Measurements from ENCODE around the gene EDEM3.
A peak's percentile ranks its signal among the peaks of the same experiment; 100 is the strongest.
"Not testable (repeated sequence)": the region's sequence is repeated elsewhere in the genome, so short reads cannot be mapped to it uniquely, and the experiment has no call there.

The EDEM3 gene, protein sequence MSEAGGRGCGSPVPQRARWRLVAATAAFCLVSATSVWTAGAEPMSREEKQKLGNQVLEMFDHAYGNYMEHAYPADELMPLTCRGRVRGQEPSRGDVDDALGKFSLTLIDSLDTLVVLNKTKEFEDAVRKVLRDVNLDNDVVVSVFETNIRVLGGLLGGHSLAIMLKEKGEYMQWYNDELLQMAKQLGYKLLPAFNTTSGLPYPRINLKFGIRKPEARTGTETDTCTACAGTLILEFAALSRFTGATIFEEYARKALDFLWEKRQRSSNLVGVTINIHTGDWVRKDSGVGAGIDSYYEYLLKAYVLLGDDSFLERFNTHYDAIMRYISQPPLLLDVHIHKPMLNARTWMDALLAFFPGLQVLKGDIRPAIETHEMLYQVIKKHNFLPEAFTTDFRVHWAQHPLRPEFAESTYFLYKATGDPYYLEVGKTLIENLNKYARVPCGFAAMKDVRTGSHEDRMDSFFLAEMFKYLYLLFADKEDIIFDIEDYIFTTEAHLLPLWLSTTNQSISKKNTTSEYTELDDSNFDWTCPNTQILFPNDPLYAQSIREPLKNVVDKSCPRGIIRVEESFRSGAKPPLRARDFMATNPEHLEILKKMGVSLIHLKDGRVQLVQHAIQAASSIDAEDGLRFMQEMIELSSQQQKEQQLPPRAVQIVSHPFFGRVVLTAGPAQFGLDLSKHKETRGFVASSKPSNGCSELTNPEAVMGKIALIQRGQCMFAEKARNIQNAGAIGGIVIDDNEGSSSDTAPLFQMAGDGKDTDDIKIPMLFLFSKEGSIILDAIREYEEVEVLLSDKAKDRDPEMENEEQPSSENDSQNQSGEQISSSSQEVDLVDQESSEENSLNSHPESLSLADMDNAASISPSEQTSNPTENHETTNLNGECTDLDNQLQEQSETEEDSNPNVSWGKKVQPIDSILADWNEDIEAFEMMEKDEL

DNA sequence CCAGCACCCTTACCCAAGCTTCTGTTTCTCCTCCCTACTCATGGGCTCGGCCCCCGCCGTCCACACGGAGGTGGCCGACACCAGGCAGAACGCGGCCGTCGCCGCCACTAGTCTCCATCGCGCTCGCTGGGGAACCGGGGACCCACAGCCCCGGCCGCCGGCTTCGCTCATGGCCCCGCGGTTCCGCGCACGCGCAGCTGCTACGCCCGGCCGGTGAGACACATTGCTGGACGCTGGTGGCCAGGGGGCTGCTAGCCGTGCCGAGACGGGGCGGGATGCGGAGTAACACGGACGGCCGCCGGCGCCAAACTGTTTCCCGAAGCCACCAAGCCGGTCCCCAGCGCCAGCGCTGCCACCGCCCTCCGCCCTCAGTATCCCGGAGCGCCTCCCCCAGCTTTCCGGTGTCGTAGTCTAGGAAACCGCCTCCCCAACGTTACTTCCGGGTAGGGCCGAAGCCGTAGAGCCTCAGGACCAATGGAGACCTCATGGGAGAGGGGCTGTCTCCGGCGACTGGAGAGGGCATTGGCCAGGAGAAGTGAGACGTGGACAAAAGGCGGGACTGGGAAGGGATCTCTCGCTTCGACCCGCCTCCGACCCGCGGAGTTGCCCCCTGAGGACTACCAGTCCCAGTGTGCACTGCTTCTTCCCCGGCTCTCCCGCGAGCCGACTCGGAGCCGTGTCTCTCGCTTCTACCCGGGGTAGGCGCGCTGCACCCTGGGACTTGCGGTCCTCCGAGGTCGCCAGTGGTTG lies at the start of gene EDEM3:
Gene EDEM3, minus strand, starts transcription at position 383 of the 750 bp plus-strand sequence. Its CDS starts 212 bp downstream, at position 171.
- peaks cover 28% of the 10 kb centered on the region for H3K4me1 Mint-ChIP-seq
- H3K27me3 Mint-ChIP-seq, result peaks cover 15% of the 10 kb centered on the region
- peak; percentile 93 for ATAC-seq
- DNase-seq, result peak; percentile 96 to 99
- H3K27ac Mint-ChIP-seq, result peak within 1 kb of the TSS; percentile 95 to 99
- H3K4me3 Mint-ChIP-seq, result peak within 1 kb of the TSS; percentile 88 to 99
- H3K9me3 Mint-ChIP-seq, result no peaks in the 10 kb centered on the region

DNA sequence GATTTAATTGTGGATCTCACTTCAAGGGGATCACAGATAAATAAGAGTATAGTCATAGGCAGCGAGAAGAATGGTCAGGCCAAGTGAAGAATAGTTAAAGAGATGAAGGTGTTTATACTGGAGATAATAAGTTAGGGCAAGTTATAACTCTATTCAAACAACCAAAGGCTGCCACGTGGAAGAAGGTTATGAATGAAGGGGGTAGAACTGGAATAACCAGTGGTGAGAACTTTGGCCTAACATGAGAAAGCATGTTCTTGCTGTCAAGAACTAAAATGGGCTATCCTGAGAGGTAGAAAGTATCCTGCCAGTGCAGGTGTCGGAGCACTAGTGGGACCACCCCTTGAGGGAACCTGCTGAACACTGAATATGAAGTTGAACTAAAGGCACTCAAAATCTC lies 49.6 kb upstream of the EDEM3 start:
- ATAC-seq, result no peak
- no peaks in the 10 kb centered on the region for H3K9me3 Mint-ChIP-seq
- no peak for DNase-seq
- peaks cover 8% of the 10 kb centered on the region for H3K4me1 Mint-ChIP-seq
- H3K27me3 Mint-ChIP-seq, result no peaks in the 10 kb centered on the region
- H3K27ac Mint-ChIP-seq, result no peak overlapping the region
- H3K4me3 Mint-ChIP-seq, result no peak overlapping the region

DNA sequence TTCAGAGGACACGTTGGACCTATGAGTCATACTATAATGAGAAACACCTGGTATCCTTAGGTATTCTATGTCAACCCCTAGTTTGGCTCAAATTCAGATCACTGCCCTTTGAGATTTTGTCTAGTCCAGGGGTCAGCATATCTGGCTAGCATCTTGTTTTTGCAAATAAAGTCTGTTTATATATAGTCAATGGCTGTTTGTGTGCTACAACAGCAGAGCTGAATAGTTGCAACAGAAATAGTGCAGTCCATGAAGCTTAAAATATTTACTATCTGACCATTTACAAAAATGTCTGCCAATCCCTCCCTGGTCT lies 48.5 kb upstream of the EDEM3 start:
- Mint-ChIP-seq H3K9me3 (no peaks in the 10 kb centered on the region), H3K27ac (no peak overlapping the region), H3K27me3 (no peaks in the 10 kb centered on the region), H3K4me3 (no peak overlapping the region), H3K4me1 (peaks cover 8% of the 10 kb centered on the region)
- no peak for ATAC-seq
- no peak for DNase-seq

DNA sequence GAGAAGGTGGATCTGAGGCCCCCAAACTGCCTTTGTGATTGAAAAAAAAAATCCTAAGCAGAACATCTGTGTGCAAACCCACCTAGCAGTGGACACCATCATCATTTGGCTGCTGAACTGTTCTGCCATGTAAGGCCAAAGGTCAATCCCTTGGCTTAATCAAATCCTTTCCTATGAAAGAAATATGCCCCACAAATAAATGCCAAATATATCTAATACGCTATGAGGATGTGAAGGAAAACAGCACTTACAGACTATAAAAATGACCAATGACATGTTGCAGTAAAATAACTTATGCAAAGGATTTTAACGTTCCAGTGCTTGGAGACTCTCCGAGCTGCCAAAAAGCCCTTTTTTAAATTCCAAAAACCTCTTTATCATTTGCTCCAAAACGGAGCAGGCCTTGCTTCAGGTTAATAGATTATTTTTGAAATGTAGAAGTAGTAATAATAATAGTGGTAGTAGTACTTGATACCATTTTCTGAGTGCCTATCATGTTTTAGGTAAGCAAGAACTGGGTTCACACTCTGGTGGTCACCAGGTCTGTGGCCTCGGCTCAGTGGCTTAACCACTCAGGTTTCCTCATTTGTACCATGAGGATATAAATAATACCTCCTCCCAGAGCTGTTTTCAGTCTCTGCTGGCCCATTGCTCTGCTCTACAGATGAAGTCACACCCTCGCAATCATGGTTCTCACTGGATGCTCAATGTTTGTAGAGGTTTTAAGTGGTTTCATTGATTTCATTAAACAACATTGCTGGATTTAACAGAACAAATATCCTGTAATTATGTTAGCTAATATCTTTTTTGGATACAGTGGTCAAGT lies 47.9 kb upstream of the EDEM3 start:
- DNase-seq, result no peak
- Mint-ChIP-seq H3K4me3 (no peak overlapping the region), H3K9me3 (no peaks in the 10 kb centered on the region), H3K27ac (peak overlapping the region in 1 of 2 donors; percentile 7), H3K27me3 (no peaks in the 10 kb centered on the region), H3K4me1 (peaks cover 8% of the 10 kb centered on the region)
- ATAC-seq, result no peak

DNA sequence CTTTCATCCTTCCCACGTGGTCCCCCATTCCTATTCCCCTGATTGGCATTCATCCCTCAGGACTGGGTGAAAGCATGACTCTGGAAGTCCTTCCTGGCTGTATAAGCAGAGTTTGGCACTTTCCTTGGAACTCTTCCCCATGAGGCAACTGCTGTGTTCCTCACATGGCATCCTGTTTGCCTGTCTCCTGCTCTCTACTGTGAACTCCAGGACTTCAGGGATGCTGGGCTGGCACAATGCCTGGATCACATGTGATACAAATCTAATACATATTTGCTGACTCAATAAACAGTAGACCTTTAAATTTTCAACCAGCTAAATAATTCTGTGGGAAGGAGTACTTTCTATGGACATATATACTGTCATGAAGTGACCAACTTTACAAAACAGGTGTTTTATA lies 46.8 kb upstream of the EDEM3 start:
- ATAC-seq (no peak), DNase-seq (no peak)
- H3K4me3 Mint-ChIP-seq, result no peak overlapping the region
- no peaks in the 10 kb centered on the region for H3K27me3 Mint-ChIP-seq
- no peak overlapping the region for H3K27ac Mint-ChIP-seq
- peaks cover 8% of the 10 kb centered on the region for H3K4me1 Mint-ChIP-seq
- H3K9me3 Mint-ChIP-seq, result no peaks in the 10 kb centered on the region

DNA sequence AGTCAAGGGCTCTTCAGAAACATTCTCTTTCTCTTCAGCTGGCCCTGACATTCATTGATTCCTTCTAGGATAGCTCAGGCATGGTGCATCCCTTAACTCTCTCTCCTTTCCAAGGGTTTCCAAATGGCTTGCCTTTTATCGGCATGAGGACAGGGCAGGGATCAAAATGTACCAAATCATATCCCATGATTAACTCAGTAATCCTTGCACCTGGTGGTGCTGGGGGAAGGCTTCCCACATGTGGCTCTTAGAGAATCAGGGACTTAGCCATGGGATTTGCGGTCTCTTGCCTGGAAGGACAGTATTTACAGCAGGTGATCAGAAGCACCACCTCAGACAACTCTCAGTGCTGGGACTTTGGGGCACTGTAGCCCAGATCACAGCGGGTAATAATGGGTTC lies 46.2 kb upstream of the EDEM3 start:
- Mint-ChIP-seq H3K4me3 (no peak overlapping the region), H3K4me1 (peaks cover 6% of the 10 kb centered on the region), H3K27me3 (no peaks in the 10 kb centered on the region), H3K9me3 (no peaks in the 10 kb centered on the region), H3K27ac (peak overlapping the region in 1 of 2 donors; percentile 66)
- ATAC-seq, result no peak
- no peak for DNase-seq

DNA sequence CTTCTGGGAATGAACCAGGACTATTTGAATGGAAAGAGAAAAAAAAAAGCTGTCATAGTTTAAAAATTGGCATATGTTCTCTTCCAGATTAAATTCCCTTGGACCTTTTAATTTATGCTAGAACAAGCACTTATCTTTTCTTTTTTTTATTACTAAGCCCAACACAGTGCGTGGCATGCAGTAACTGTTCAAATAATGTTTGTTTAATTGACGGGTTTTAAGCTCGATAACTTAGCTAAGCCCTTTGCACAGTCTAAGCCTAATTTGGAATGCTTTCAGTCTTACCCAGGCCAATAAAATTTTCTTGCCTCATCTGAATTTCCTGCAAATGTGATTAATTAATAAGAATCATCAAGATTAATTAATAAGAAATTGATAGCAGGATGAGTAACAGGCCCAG lies 39.3 kb upstream of the EDEM3 start:
- ATAC-seq (no peak), DNase-seq (no peak)
- peaks cover 0 to 4% of the 10 kb centered on the region in 2 donors for H3K9me3 Mint-ChIP-seq
- H3K4me3 Mint-ChIP-seq, result no peak overlapping the region
- no peak overlapping the region for H3K27ac Mint-ChIP-seq
- no peaks in the 10 kb centered on the region for H3K27me3 Mint-ChIP-seq
- H3K4me1 Mint-ChIP-seq, result peaks cover 16% of the 10 kb centered on the region

DNA sequence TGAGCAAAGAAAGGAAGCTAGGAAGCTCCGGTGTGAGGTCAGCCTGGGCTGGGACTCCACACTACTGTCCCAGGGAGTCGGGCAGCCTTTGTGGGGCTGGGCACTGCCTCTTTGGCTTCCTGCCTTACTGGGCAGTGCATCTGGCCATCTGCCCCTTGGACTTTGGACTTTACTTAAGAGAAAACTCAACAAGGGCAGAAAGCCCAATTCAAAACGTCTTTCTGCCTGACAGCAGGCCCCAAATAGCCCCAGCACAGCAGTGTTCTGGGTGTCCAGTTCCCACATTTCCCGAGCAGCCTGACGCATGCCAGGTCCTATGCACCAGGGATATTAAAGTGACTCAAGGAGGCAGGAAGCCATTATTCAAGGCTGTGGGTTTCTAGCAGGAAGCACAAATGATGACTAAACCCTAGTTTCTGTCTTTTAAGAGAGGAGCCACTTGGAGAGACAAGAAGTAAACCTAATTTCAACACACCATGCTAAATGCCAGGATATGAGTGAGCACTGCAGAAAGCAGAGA lies 37.9 kb upstream of the EDEM3 start:
- ATAC-seq (peak; percentile 81), DNase-seq (no peak)
- Mint-ChIP-seq H3K27me3 (no peaks in the 10 kb centered on the region), H3K4me1 (peaks cover 16% of the 10 kb centered on the region), H3K27ac (peak overlapping the region; percentile 47 to 86), H3K4me3 (peak overlapping the region in 1 of 2 donors; percentile 20), H3K9me3 (peaks cover 0 to 4% of the 10 kb centered on the region in 2 donors)

DNA sequence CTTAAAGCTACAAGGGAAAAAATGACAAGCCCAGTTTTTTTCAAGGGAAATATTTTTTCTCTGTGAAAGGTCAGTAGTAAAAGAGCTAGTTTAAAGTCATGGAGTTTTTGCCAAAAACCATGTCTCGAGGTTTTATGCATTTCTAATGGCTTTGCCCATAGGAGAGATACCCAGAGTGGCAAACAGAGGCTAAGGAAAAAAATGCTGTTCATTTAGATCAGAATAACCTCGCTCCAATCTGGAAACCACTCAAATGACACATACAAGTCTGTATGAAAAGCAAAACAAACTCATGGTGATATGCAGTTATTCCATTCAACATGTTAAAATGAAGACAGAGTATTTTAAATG lies 36.9 kb upstream of the EDEM3 start:
- no peak for ATAC-seq
- H3K9me3 Mint-ChIP-seq, result peaks cover 0 to 4% of the 10 kb centered on the region in 2 donors
- H3K27me3 Mint-ChIP-seq, result no peaks in the 10 kb centered on the region
- no peak overlapping the region for H3K27ac Mint-ChIP-seq
- peaks cover 16% of the 10 kb centered on the region for H3K4me1 Mint-ChIP-seq
- no peak overlapping the region for H3K4me3 Mint-ChIP-seq
- DNase-seq, result no peak

DNA sequence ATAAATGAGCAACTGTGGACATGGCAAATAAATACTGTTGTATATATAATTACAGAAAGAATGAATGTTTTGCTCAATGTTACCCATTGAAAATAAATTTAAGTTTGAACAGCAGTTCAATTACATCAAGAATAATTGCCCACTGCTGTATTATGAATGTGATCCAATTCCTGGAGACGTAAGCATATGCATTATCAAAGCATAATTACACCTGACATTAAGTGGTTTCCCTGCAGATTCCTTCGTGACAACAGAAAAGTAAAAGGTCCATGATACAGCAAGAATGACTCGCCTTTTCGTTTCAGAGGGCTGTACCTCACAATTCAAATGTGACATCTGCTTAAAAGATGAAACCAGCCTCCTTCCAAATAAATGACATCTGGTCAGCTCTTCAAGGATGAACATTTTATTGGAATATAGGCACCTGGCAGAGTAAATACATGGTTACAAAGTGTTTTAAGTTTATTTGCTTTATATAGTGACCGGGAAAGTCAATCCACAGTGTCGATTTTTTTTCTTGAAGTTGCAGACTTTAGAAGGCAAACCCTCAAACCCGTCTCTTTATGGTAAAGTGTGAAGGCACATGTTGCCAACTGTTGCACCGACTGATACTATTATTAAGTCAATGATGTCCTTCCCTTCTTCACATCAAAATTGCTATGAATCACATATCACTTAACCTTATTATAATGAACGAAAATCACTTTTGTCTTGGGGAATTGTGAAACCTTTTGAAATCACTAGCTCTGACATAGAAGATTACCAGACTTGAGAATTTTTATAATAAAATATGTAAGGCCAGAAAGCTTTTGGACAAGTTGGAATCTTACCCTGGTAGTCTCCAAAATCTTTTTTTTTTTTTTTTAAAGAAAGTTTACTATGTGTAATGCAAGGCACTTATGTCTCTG lies 36.2 kb upstream of the EDEM3 start:
- no peaks in the 10 kb centered on the region for H3K27me3 Mint-ChIP-seq
- DNase-seq, result no peak
- peaks cover 0 to 4% of the 10 kb centered on the region in 2 donors for H3K9me3 Mint-ChIP-seq
- H3K27ac Mint-ChIP-seq, result no peak overlapping the region
- H3K4me1 Mint-ChIP-seq, result peaks cover 16% of the 10 kb centered on the region
- H3K4me3 Mint-ChIP-seq, result no peak overlapping the region
- ATAC-seq, result no peak

DNA sequence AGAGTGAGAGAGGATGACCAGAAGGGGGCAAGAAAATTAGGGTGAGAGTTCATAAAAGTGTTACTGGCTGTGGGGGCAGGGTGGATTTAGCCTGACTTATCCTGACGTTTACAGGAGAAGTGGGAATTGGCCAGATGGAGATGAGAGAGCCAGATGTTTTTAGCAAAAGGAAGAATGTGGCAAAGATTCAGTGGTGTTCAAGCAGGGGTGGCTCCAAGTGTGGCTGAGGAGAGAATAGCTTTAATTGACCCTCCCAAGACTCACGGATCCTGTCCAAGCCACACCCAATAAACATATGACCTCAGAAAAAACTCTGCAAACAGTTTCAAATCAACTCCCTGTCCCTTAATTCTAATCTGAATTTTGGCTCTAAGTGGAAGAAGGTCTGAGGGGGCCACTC lies 35.2 kb upstream of the EDEM3 start:
- DNase-seq (no peak), ATAC-seq (no peak)
- Mint-ChIP-seq H3K4me3 (no peak overlapping the region), H3K9me3 (peaks cover 6 to 11% of the 10 kb centered on the region in 2 donors), H3K27me3 (no peaks in the 10 kb centered on the region), H3K4me1 (peaks cover 16% of the 10 kb centered on the region), H3K27ac (no peak overlapping the region)

DNA sequence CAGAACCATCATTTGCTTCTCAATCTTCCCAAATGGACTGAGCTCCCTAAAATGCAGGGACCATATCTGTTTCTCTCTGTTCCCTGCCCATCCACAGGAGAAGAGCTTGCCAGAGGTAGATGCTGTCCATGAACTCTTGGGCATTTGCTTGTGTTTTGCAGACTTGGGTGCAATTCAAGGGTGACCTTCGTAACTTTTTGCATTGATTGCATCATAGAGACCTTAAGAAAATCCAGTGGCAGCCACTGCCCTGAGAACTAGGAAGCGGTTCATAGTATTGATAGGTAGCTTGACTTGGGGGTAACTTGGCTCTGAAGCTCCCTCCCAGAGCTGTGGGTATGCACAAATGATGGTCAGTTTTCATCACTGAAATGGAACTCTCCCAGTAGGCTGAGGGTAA lies 34.3 kb upstream of the EDEM3 start:
- Mint-ChIP-seq H3K4me3 (no peak overlapping the region), H3K27ac (no peak overlapping the region), H3K9me3 (peaks cover 15 to 19% of the 10 kb centered on the region in 2 donors), H3K4me1 (peaks cover 16% of the 10 kb centered on the region), H3K27me3 (no peaks in the 10 kb centered on the region)
- DNase-seq (no peak), ATAC-seq (no peak)

DNA sequence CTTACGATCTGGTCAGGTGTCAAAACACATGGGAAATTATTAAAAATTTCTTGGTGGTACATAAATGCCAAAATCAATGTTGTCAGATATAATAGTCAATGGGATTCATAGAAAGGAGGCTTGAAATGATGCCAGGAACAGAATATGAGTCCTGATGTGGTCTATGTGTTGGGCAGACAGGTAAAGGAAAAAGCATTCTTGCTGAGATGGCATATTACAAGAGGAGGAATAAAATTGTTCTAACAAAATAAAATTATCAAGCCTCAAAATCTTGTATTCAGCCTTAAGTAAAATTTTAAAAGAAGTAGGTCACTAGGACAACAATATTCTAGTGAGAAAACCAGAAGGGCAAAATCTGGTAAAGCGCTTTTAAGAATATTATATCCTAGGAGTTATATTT lies 30.9 kb upstream of the EDEM3 start:
- no peak for DNase-seq
- Mint-ChIP-seq H3K4me3 (no peak overlapping the region), H3K27me3 (no peaks in the 10 kb centered on the region), H3K27ac (no peak overlapping the region), H3K4me1 (no peaks in the 10 kb centered on the region), H3K9me3 (peaks cover 27 to 30% of the 10 kb centered on the region in 2 donors)
- ATAC-seq, result no peak

DNA sequence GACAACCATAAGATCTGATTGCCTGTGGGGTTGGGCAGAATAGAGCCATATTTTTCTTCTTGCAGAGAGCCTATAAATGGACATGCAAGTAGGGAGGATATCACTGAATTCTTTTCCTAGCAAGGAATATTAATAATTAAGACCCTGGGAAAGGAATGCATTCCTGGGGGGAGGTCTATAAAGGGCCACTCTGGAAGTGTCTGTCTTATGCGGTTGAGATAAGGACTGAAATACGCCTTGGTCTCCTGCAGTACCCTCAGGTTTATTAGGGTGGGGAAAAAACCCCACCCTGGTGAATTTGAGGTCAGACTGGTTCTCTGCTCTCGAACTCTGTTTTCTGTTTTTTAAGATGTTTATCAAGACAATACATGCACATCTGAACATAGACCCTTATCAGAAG lies 29.1 kb upstream of the EDEM3 start:
- not testable (repeated sequence) for H3K27ac Mint-ChIP-seq, H3K4me1 Mint-ChIP-seq, H3K4me3 Mint-ChIP-seq, ATAC-seq, DNase-seq, H3K27me3 Mint-ChIP-seq
- peaks cover 24 to 30% of the 10 kb centered on the region in 2 donors for H3K9me3 Mint-ChIP-seq
